Keratinocyte (primary cell): ENCODE data around the gene ASTN2. TPM values are rescaled to one million over a fixed set of nuclear protein-coding genes. Genes with fewer than 3 reads are reported as not detected.

ENCODE experiments used
- DNase-seq: peaks from one replicate; pipeline ENCODE4 v3.0.0-alpha.2; 2011; ENCODE audit warnings: low read depth, missing footprints, low spot score
- FAIRE-seq: peaks from 2 replicates; lab custom pipeline; 2011; peaks lifted over from hg19 to GRCh38; lab: Jason Lieb, UNC
- H2AFZ ChIP-seq: 2 replicates; pipeline ENCODE4 v1.6.0; 2012; ENCODE audit warnings: low read length, control low read depth, inconsistent platforms; ENCODE audit not compliant: control insufficient read depth
- H3K27ac ChIP-seq: 2 replicates; pipeline ENCODE4 v1.5.1; 2011; ENCODE audit warnings: low read length; ENCODE audit not compliant: control insufficient read depth, insufficient read depth
- H3K27me3 ChIP-seq: 3 replicates; pipeline ENCODE4 v1.6.0; 2011; ENCODE audit warnings: low read length; ENCODE audit not compliant: control insufficient read depth, insufficient read depth; ENCODE audit errors: extremely low read depth
- H3K36me3 ChIP-seq, 2 experiments: 2 replicates in 1 of 2; 3 replicates in 1 of 2; pipeline ENCODE4 v1.5.1; 2011; ENCODE audit warnings: low read length in 2 of 2, mild to moderate bottlenecking in 1 of 2; ENCODE audit not compliant: control insufficient read depth in 2 of 2, insufficient read depth in 2 of 2; ENCODE audit errors: extremely low read depth in 1 of 2
- H3K4me1 ChIP-seq: 3 replicates; pipeline ENCODE4 v1.5.1; 2011; ENCODE audit warnings: low read length; ENCODE audit not compliant: control insufficient read depth, insufficient read depth; ENCODE audit errors: extremely low read depth
- H3K4me2 ChIP-seq: 3 replicates; pipeline ENCODE4 v1.6.0; 2011; ENCODE audit warnings: low read depth, low read length; ENCODE audit not compliant: control insufficient read depth, insufficient read depth; ENCODE audit errors: extremely low read depth
- H3K4me3 ChIP-seq, 3 experiments: fragments of 200-600 bp in 1 of 3; sonication (generic) in 1 of 3; 2 replicates in 2 of 3; 3 replicates in 1 of 3; pipeline ENCODE4 v1.5.1; 2011 to 2016; ENCODE audit warnings: low read length in 3 of 3, mild to moderate bottlenecking in 3 of 3, control low read depth in 2 of 3, inconsistent platforms in 1 of 3, low read depth in 1 of 3, mixed read lengths in 1 of 3, mixed run types in 1 of 3, moderate library complexity in 1 of 3; ENCODE audit not compliant: control insufficient read depth in 2 of 3, insufficient read depth in 2 of 3; ENCODE audit errors: extremely low read depth in 1 of 3
- H3K79me2 ChIP-seq: 2 replicates; pipeline ENCODE4 v1.6.0; 2012; ENCODE audit warnings: low read length; ENCODE audit not compliant: control insufficient read depth, insufficient read depth
- H3K9ac ChIP-seq: 3 replicates; pipeline ENCODE4 v1.6.0; 2011; ENCODE audit warnings: low read length; ENCODE audit not compliant: control insufficient read depth, insufficient read depth; ENCODE audit errors: extremely low read depth
- H3K9me1 ChIP-seq: 3 replicates; pipeline ENCODE4 v1.6.0; 2011; ENCODE audit warnings: low read length; ENCODE audit not compliant: control insufficient read depth, insufficient read depth; ENCODE audit errors: extremely low read depth
- H3K9me3 ChIP-seq: 2 replicates; pipeline ENCODE4 v1.5.1; 2012; ENCODE audit warnings: low read depth, low read length; ENCODE audit not compliant: control insufficient read depth
- H4K20me1 ChIP-seq: 3 replicates; pipeline ENCODE4 v1.6.0; 2011; ENCODE audit warnings: low read length; ENCODE audit not compliant: control insufficient read depth, insufficient read depth; ENCODE audit errors: extremely low read depth
- CTCF ChIP-seq, 3 experiments: IDR thresholded peaks in 1 of 3; conservative IDR thresholded peaks in 1 of 3; optimal IDR thresholded peaks in 1 of 3; 2 replicates in 2 of 3; 3 replicates in 1 of 3; pipeline versions ENCODE3 to v1.5.1; 2011; ENCODE audit warnings: low read length in 3 of 3, mild to moderate bottlenecking in 3 of 3, moderate library complexity in 2 of 3, control low read depth in 1 of 3, inconsistent platforms in 1 of 3; ENCODE audit not compliant: insufficient read depth in 2 of 3; ENCODE audit errors: extremely low read depth in 1 of 3
- EZH2 ChIP-seq: IDR thresholded peaks from one replicate; pipeline ENCODE4 v1.6.1; 2012; ENCODE audit warnings: inconsistent platforms, mild to moderate bottlenecking, low read length, moderate library complexity
- dilution Hi-C: fragments of 300-500 bp; cut with MboI; formaldehyde crosslinking; loops from one replicate; pipeline ENCODE4 v1.7.0; 2020; ENCODE audit warnings: low sequenced_read_pairs; ENCODE audit not compliant: extremely low pct_ligation_motif_present
- polyA plus RNA-seq, 5 experiments: library from polyadenylated mRNA; depleted of rRNA in 3 of 5; stranded (reverse) in 3 of 5; stranded (forward) in 1 of 5; unstranded in 1 of 5; fragments of >200 nt; gene quantifications; 1 replicate in 1 of 5; 2 replicates in 3 of 5; 3 replicates in 1 of 5; pipeline versions ENCODE4 v1.2.1 to v1.2.3, GENCODE V29; 2011 to 2012; ENCODE audit warnings: missing spikeins in 2 of 5, low read depth in 1 of 5, low replicate concordance in 1 of 5

ASTN2 gene
- polyA plus RNA-seq, 1 donor (not counting 4 experiments of a cell fraction or from before 2014, with no cell fraction given), result 0.31 TPM

GRCh38 chr9:116954731-116955130 is 460.1 kb downstream of the ASTN2 start:
- H3K27me3 ChIP-seq, result no peaks in the 10 kb centered on the region
- H3K9me1 ChIP-seq, result no peaks in the 10 kb centered on the region
- no peak for FAIRE-seq
- H3K4me3 ChIP-seq, result no peak overlapping the region
- no peak for TF ChIP-seq EZH2
- TF ChIP-seq CTCF (optimal IDR thresholded peaks at IDR 0.05 in 1 of 3, IDR thresholded peaks at IDR 0.05 in 1 of 3, conservative IDR thresholded peaks at IDR 0.05 in 1 of 3; ENCODE audit: extremely low read depth in 1 of 3, insufficient read depth in 2 of 3, low read length in 3 of 3), result no peak
- H3K79me2 ChIP-seq, result no peaks in the 10 kb centered on the region
- H4K20me1 ChIP-seq, result no peaks in the 10 kb centered on the region
- no peaks in the 10 kb centered on the region for H3K9me3 ChIP-seq
- H3K4me2 ChIP-seq, result no peak overlapping the region
- DNase-seq, result no peak
- dilution Hi-C loops, result no loop called here
- no peak overlapping the region for H3K27ac ChIP-seq
- no peak overlapping the region for H3K9ac ChIP-seq
- no peaks in the 10 kb centered on the region for H3K36me3 ChIP-seq
- peaks cover 11% of the 10 kb centered on the region for H3K4me1 ChIP-seq
- no peak overlapping the region for H2AFZ ChIP-seq

- Histone ChIP-seq H3K4me3 (no peak overlapping the region), H3K4me2 (no peak overlapping the region), H3K4me1 (peaks cover 11% of the 10 kb centered on the region), H3K9ac (no peak overlapping the region), H3K27me3 (no peaks in the 10 kb centered on the region), H3K79me2 (no peaks in the 10 kb centered on the region), H3K36me3 (no peaks in the 10 kb centered on the region), H3K27ac (no peak overlapping the region), H3K9me3 (no peaks in the 10 kb centered on the region), H3K9me1 (no peaks in the 10 kb centered on the region), H2AFZ (no peak overlapping the region), H4K20me1 (no peaks in the 10 kb centered on the region)
- dilution Hi-C loops, result no loop called here
- TF ChIP-seq EZH2, result no peak
- FAIRE-seq (peak; percentile 17), DNase-seq (no peak)
Observed at GRCh38 chr9:116953271-116953670, 461.6 kb downstream of the ASTN2 start.

GRCh38 chr9:116952436-116952810 is 462.4 kb downstream of the ASTN2 start:
- H3K27me3 ChIP-seq, result no peaks in the 10 kb centered on the region
- no peak for TF ChIP-seq CTCF (optimal IDR thresholded peaks at IDR 0.05 in 1 of 3, IDR thresholded peaks at IDR 0.05 in 1 of 3, conservative IDR thresholded peaks at IDR 0.05 in 1 of 3; ENCODE audit: extremely low read depth in 1 of 3, insufficient read depth in 2 of 3, low read length in 3 of 3)
- no peak for TF ChIP-seq EZH2
- dilution Hi-C loops, result no loop called here
- no peaks in the 10 kb centered on the region for H3K36me3 ChIP-seq
- FAIRE-seq (no peak), DNase-seq (peak; percentile 65)
- no peaks in the 10 kb centered on the region for H3K9me1 ChIP-seq
- H4K20me1 ChIP-seq, result no peaks in the 10 kb centered on the region
- no peak overlapping the region for H3K4me3 ChIP-seq
- H3K9me3 ChIP-seq, result no peaks in the 10 kb centered on the region
- no peaks in the 10 kb centered on the region for H3K79me2 ChIP-seq
- peaks cover 11% of the 10 kb centered on the region for H3K4me1 ChIP-seq
- H3K4me2 ChIP-seq, result peak overlapping the region; percentile 45
- no peak overlapping the region for H2AFZ ChIP-seq
- peak overlapping the region; percentile 36 for H3K27ac ChIP-seq
- H3K9ac ChIP-seq, result no peak overlapping the region
